Iris pigment epithelial cell (primary cell): Measurements from ENCODE around the gene WRAP73.

Source experiments
- DNase-seq: peaks from one replicate; pipeline ENCODE4 v3.0.0-alpha.2; 2011; ENCODE audit warnings: low read depth

The WRAP73 gene

GRCh38 chr1:3668585-3669300 lies 18.8 kb upstream of the WRAP73 start:
- no peak for DNase-seq

- no peak for DNase-seq
Measured at GRCh38 chr1:3668148-3668547, 18.2 kb upstream of the WRAP73 start.

- no peak for DNase-seq
Measured at GRCh38 chr1:3664700-3665375, 14.9 kb upstream of the WRAP73 start.

GRCh38 chr1:3663999-3664699 lies 14.2 kb upstream of the WRAP73 start:
- no peak for DNase-seq

GRCh38 chr1:3662080-3662671 lies 12.3 kb upstream of the WRAP73 start:
- no peak for DNase-seq

- no peak for DNase-seq
Measured at GRCh38 chr1:3661631-3662030, 11.7 kb upstream of the WRAP73 start.

GRCh38 chr1:3660704-3661103 lies 10.8 kb upstream of the WRAP73 start:
- no peak for DNase-seq

GRCh38 chr1:3659093-3659492 lies 9.2 kb upstream of the WRAP73 start:
- no peak for DNase-seq

GRCh38 chr1:3658231-3658615 lies 8.3 kb upstream of the WRAP73 start:
- no peak for DNase-seq

- DNase-seq = no peak
Measured at GRCh38 chr1:3657578-3658230, 7.8 kb upstream of the WRAP73 start.

GRCh38 chr1:3657096-3657475 lies 7.2 kb upstream of the WRAP73 start:
- DNase-seq = no peak

GRCh38 chr1:3656450-3657095 lies 6.7 kb upstream of the WRAP73 start:
- DNase-seq = no peak

GRCh38 chr1:3654549-3655281 lies 4.8 kb upstream of the WRAP73 start:
- DNase-seq = no peak

- DNase-seq = no peak
Measured at GRCh38 chr1:3653286-3653618, 3.3 kb upstream of the WRAP73 start.

GRCh38 chr1:3652548-3653285 lies 2.8 kb upstream of the WRAP73 start:
- no peak for DNase-seq

- DNase-seq = no peak
Measured at GRCh38 chr1:3651930-3652547, 2.1 kb upstream of the WRAP73 start, which contains the start of gene TP73. Gene TP73, plus strand, starts transcription at chr1:3652516. Its CDS starts 29,850 bp downstream, at chr1:3682366.

- peak; percentile 19 for DNase-seq
Measured at GRCh38 chr1:3651026-3651929, 1.4 kb upstream of the WRAP73 start.

GRCh38 chr1:3650248-3651025 lies 534 bp upstream of the WRAP73 start:
- no peak for DNase-seq
